Vagina (tissue), 2 donors: ENCODE data around the gene NME9.

ENCODE experiments used
- CTCF ChIP-seq, 3 experiments: fragments of 450-650 bp in 2 of 3; fragments of 200-600 bp in 1 of 3; sonication (generic) in 1 of 3; IDR thresholded peaks; one replicate each; pipeline ENCODE4 v1.5.1; 2017 to 2019; ENCODE audit warnings: antibody characterized with exemption in 3 of 3, mild to moderate bottlenecking in 2 of 3, moderate library complexity in 2 of 3
- POLR2A ChIP-seq, 2 donors: fragments of 450-650 bp; IDR thresholded peaks; one replicate each; pipeline ENCODE4 v1.6.1; 2017; ENCODE audit warnings: antibody characterized with exemption in 2 of 2, mild to moderate bottlenecking in 2 of 2, moderate library complexity in 2 of 2
- POLR2AphosphoS5 ChIP-seq, 2 donors: sonication (generic); formaldehyde crosslinking; IDR thresholded peaks; one replicate each; pipeline ENCODE4 v1.9.0; 2017; ENCODE audit warnings: antibody characterized with exemption in 2 of 2, mild to moderate bottlenecking in 2 of 2, low read depth in 1 of 2; ENCODE audit not compliant: insufficient read depth in 1 of 2

GRCh38 chr3:138254216-138254615 lies 75.4 kb downstream of the NME9 start:
- no peak for TF ChIP-seq CTCF (IDR thresholded peaks at IDR 0.05)
- TF ChIP-seq POLR2AphosphoS5 (IDR thresholded peaks at IDR 0.05; ENCODE audit: insufficient read depth in 1 of 2, low read depth in 1 of 2) = no peak
- no peak for TF ChIP-seq POLR2A (IDR thresholded peaks at IDR 0.05)
